H1 (cell line): Measurements from ENCODE around the gene CAMK2B. TPM values are rescaled to one million over a fixed set of nuclear protein-coding genes. Genes with fewer than 3 reads are reported as not detected.

Source experiments
- CTCF ChIA-PET: fragments of 300-600 bp; sonication (Branson Sonifier 250); formaldehyde crosslinking; loops from one replicate; lab custom pipeline; 2021; ENCODE audit not compliant: partially characterized antibody; lab: Charles Lee
- POLR2A ChIA-PET: fragments of 300-600 bp; sonication (Branson Sonifier 250); formaldehyde crosslinking; loops from one replicate; lab custom pipeline; 2021; ENCODE audit warnings: inconsistent platforms; ENCODE audit not compliant: partially characterized antibody; lab: Charles Lee
- DNase-seq, 2 experiments: peaks; one replicate each; pipeline versions ENCODE4 v3.0.0 to v3.0.0-alpha.2; 2010 to 2022; ENCODE audit warnings: low spot score in 2 of 2, low read depth in 1 of 2, mixed read lengths in 1 of 2
- FAIRE-seq: peaks from 2 replicates; lab custom pipeline; 2011; peaks lifted over from hg19 to GRCh38; lab: Jason Lieb, UNC
- H2AFZ ChIP-seq: 2 replicates; pipeline ENCODE4 v1.8.1; 2012; ENCODE audit warnings: low read length, inconsistent platforms
- H2AK5ac ChIP-seq: 2 replicates; pipeline ENCODE4 v1.6.1; 2013; ENCODE audit warnings: low read depth, low read length
- H2BK120ac ChIP-seq: replicated peaks from 2 replicates; pipeline ENCODE3; 2013; ENCODE audit warnings: low read depth, low read length, inconsistent platforms
- H2BK12ac ChIP-seq: 2 replicates; pipeline ENCODE4 v1.6.1; 2013; ENCODE audit warnings: low read depth, low read length
- H2BK15ac ChIP-seq: 2 replicates; pipeline ENCODE4 v1.6.1; 2013; ENCODE audit warnings: low read length
- H2BK20ac ChIP-seq: 2 replicates; pipeline ENCODE4 v1.6.1; 2013; ENCODE audit warnings: low read length
- H2BK5ac ChIP-seq: 2 replicates; pipeline ENCODE4 v1.6.1; 2013; ENCODE audit warnings: low read depth, low read length
- H3K14ac ChIP-seq: 2 replicates; pipeline ENCODE4 v1.6.1; 2013; ENCODE audit warnings: inconsistent platforms; ENCODE audit not compliant: insufficient read length
- H3K18ac ChIP-seq: 2 replicates; pipeline ENCODE4 v1.6.1; 2013; ENCODE audit warnings: low read length; ENCODE audit errors: extremely low read depth
- H3K23ac ChIP-seq: 2 replicates; pipeline ENCODE4 v1.6.1; 2013; ENCODE audit warnings: inconsistent platforms; ENCODE audit not compliant: insufficient read length
- H3K23me2 ChIP-seq: 2 replicates; pipeline ENCODE4 v1.6.1; 2013; ENCODE audit warnings: low read depth, low read length
- H3K27ac ChIP-seq: 2 replicates; pipeline ENCODE4 v1.6.1; 2011; ENCODE audit warnings: low read depth, low read length, inconsistent platforms
- H3K27me3 ChIP-seq, 4 experiments: replicated peaks in 1 of 4; 1 replicate in 1 of 4; 2 replicates in 3 of 4; pipeline versions ENCODE4 v1.6.1 to v1.8.1; 2011 to 2013; ENCODE audit warnings: low read length in 3 of 4, mild to moderate bottlenecking in 3 of 4, inconsistent platforms in 2 of 4, mixed read lengths in 2 of 4, moderate library complexity in 1 of 4; ENCODE audit not compliant: control insufficient read depth in 3 of 4, insufficient read depth in 3 of 4; ENCODE audit errors: extremely low read depth in 1 of 4
- H3K36me3 ChIP-seq, 4 experiments: 2 replicates each; pipeline versions ENCODE4 v1.6.1 to v1.8.1; 2011 to 2013; ENCODE audit warnings: mild to moderate bottlenecking in 4 of 4, low read length in 3 of 4, moderate library complexity in 2 of 4, control low read depth in 1 of 4, inconsistent platforms in 1 of 4; ENCODE audit not compliant: insufficient read depth in 4 of 4, control insufficient read depth in 2 of 4
- H3K4ac ChIP-seq: replicated peaks from 2 replicates; pipeline ENCODE3; 2013; ENCODE audit warnings: low read length, low read depth, mixed read lengths, inconsistent platforms; ENCODE audit not compliant: insufficient read length
- H3K4me1 ChIP-seq, 4 experiments: replicated peaks in 1 of 4; 1 replicate in 1 of 4; 2 replicates in 3 of 4; pipeline versions ENCODE4 v1.6.1 to v1.8.1; 2011 to 2013; ENCODE audit warnings: low read length in 3 of 4, inconsistent platforms in 2 of 4, mixed read lengths in 1 of 4; ENCODE audit not compliant: insufficient read depth in 4 of 4, control insufficient read depth in 3 of 4
- H3K4me2 ChIP-seq, 2 experiments: 2 replicates each; pipeline versions ENCODE4 v1.6.1 to v1.8.1; 2011 to 2013; ENCODE audit warnings: low read depth in 2 of 2, low read length in 2 of 2, control low read depth in 1 of 2, inconsistent platforms in 1 of 2, mild to moderate bottlenecking in 1 of 2; ENCODE audit not compliant: insufficient read depth in 1 of 2
- H3K4me3 ChIP-seq, 4 experiments: fragments of 200-600, 300-600 bp in 1 of 4; sonication (generic), shearing (Covaris generic), sonication (Bioruptor Twin) in 1 of 4; 2 replicates each; pipeline versions ENCODE4 v1.5.1 to v1.8.1; 2011 to 2016; ENCODE audit warnings: low read length in 4 of 4, low read depth in 3 of 4, control low read depth in 2 of 4, inconsistent platforms in 2 of 4, mild to moderate bottlenecking in 2 of 4, mixed read lengths in 1 of 4, moderate library complexity in 1 of 4; ENCODE audit not compliant: insufficient read depth in 2 of 4; ENCODE audit errors: extremely low read depth in 1 of 4
- H3K56ac ChIP-seq: replicated peaks from 2 replicates; pipeline ENCODE3; 2013; ENCODE audit warnings: low read depth, mild to moderate bottlenecking, mixed read lengths, low read length, inconsistent platforms; ENCODE audit not compliant: insufficient read length
- H3K79me1 ChIP-seq: 2 replicates; pipeline ENCODE4 v1.6.1; 2013; ENCODE audit warnings: low read depth, low read length, control low read depth
- H3K79me2 ChIP-seq, 2 experiments: 2 replicates each; pipeline versions ENCODE4 v1.6.1 to v1.8.1; 2012 to 2013; ENCODE audit warnings: low read length in 2 of 2, mild to moderate bottlenecking in 2 of 2, inconsistent platforms in 1 of 2; ENCODE audit not compliant: insufficient read depth in 2 of 2, control insufficient read depth in 1 of 2
- H3K9ac ChIP-seq, 4 experiments: replicated peaks in 1 of 4; 1 replicate in 1 of 4; 2 replicates in 3 of 4; pipeline versions ENCODE4 v1.6.1 to v1.8.1; 2011 to 2013; ENCODE audit warnings: low read depth in 3 of 4, low read length in 3 of 4, control low read depth in 2 of 4, mild to moderate bottlenecking in 2 of 4, moderate library complexity in 2 of 4, inconsistent platforms in 1 of 4; ENCODE audit errors: extremely low read depth in 1 of 4
- H3K9me3 ChIP-seq, 2 experiments: 2 replicates each; pipeline versions ENCODE4 v1.6.1 to v1.8.1; 2012 to 2013; ENCODE audit warnings: mild to moderate bottlenecking in 2 of 2, moderate library complexity in 2 of 2, control low read depth in 1 of 2, inconsistent platforms in 1 of 2, low read depth in 1 of 2, low read length in 1 of 2, mixed read lengths in 1 of 2; ENCODE audit not compliant: insufficient read depth in 2 of 2
- H4K20me1 ChIP-seq, 2 experiments: replicated peaks in 1 of 2; 2 replicates each; pipeline versions ENCODE3 to v1.8.1; 2011 to 2013; ENCODE audit warnings: inconsistent platforms in 2 of 2, low read length in 2 of 2, mild to moderate bottlenecking in 1 of 2; ENCODE audit not compliant: insufficient read depth in 2 of 2, control insufficient read depth in 1 of 2
- H4K5ac ChIP-seq: 2 replicates; pipeline ENCODE4 v1.6.1; 2013; ENCODE audit warnings: low read length, low read depth, mixed read lengths, inconsistent platforms; ENCODE audit not compliant: insufficient read length
- H4K8ac ChIP-seq: 2 replicates; pipeline ENCODE4 v1.8.0; 2013; ENCODE audit warnings: mild to moderate bottlenecking, moderate library complexity, low read length, inconsistent platforms; ENCODE audit not compliant: insufficient read depth; ENCODE audit errors: extremely low read depth
- H4K91ac ChIP-seq: replicated peaks from 2 replicates; pipeline ENCODE3; 2013; ENCODE audit warnings: low read length, mixed read lengths, inconsistent platforms; ENCODE audit not compliant: insufficient read length
- ASH2L ChIP-seq: fragments of 200-600, 300-600 bp; sonication (generic); IDR thresholded peaks from one replicate; pipeline ENCODE4 v1.7.1; 2017; ENCODE audit warnings: low read length
- CREB1 ChIP-seq: IDR thresholded peaks from 2 replicates; pipeline ENCODE4 v1.6.1; 2012; ENCODE audit warnings: inconsistent platforms
- GTF2F1 ChIP-seq: IDR thresholded peaks from 2 replicates; pipeline ENCODE4 v1.6.1; 2012; ENCODE audit warnings: low read depth, low read length, improper control_type of control experiment, borderline replicate concordance
- NRF1 ChIP-seq: IDR thresholded peaks from 2 replicates; pipeline ENCODE4 v1.6.1; 2011; ENCODE audit warnings: mild to moderate bottlenecking, low read depth, low read length, improper control_type of control experiment
- RFX5 ChIP-seq: IDR thresholded peaks from 2 replicates; pipeline ENCODE4 v1.6.1; 2011; ENCODE audit warnings: low read depth, low read length, improper control_type of control experiment, borderline replicate concordance
- RXRA ChIP-seq: IDR thresholded peaks from 2 replicates; pipeline ENCODE4 v1.6.1; 2011; ENCODE audit warnings: low read depth, mild to moderate bottlenecking, low read length, moderate library complexity; ENCODE audit not compliant: insufficient read depth
- SP1 ChIP-seq: IDR thresholded peaks from 2 replicates; pipeline ENCODE4 v1.6.1; 2011; ENCODE audit warnings: low read depth, low read length
- SP4 ChIP-seq: IDR thresholded peaks from 2 replicates; pipeline ENCODE4 v1.6.1; 2012; ENCODE audit warnings: low read length, inconsistent platforms
- TBP ChIP-seq: IDR thresholded peaks from 2 replicates; pipeline ENCODE4 v1.6.1; 2011; ENCODE audit warnings: low read depth, low read length, improper control_type of control experiment
- WGBS, 2 experiments: shearing (Covaris generic) in 1 of 2; methylation state at CpG; one replicate each; pipeline versions ENCODE4 v1.1.6 to v1.1.7; 2013 to 2015; ENCODE audit warnings: low lambda C conversion rate in 2 of 2, mixed read lengths in 2 of 2, inconsistent platforms in 1 of 2, low coverage in 1 of 2, missing lambda C conversion rate in 1 of 2; ENCODE audit not compliant: insufficient replicate concordance in 2 of 2, insufficient coverage in 1 of 2, insufficient read length in 1 of 2; ENCODE audit errors: extremely low coverage in 1 of 2, missing lambda C conversion rate in 1 of 2; 5-methylcytosine and 5-hydroxymethylcytosine counted together
- polyA plus RNA-seq, 7 experiments: library from polyadenylated mRNA; depleted of rRNA in 3 of 7; stranded (reverse) in 5 of 7; unstranded in 2 of 7; fragments of >200 nt in 5 of 7; fragments of 200-250 nt in 2 of 7; gene quantifications; 1 replicate in 5 of 7; 2 replicates in 1 of 7; 4 replicates in 1 of 7; pipeline versions ENCODE4 v1.2.1 to v1.2.3, GENCODE V29; 2011 to 2013; ENCODE audit warnings: missing spikeins in 2 of 7, mixed read lengths in 2 of 7
- total RNA-seq: library from RNA; stranded (reverse); fragmentation: NEBNext Ultra II Directional; extraction: Animal tissue kit (Norgen Biotek cat#: 25700); gene quantifications from 2 replicates; pipeline ENCODE4 v1.2.1, GENCODE V29; 2021
- TF ChIP-seq, protein P1 (sequence below): IDR thresholded peaks from 2 replicates; pipeline ENCODE4 v1.6.1; 2012; ENCODE audit warnings: inconsistent platforms

The CAMK2B gene
- total and polyA plus RNA-seq, 2 of the 8 experiments (the other 6 are each of a cell fraction or from before 2014, with no cell fraction given) = 0.05 to 0.15 TPM

GRCh38 chr7:44291066-44291732 lies 34.2 kb downstream of the CAMK2B start:
- no peak for FAIRE-seq
- Histone ChIP-seq H3K23ac (no peak overlapping the region), H2BK15ac (no peak overlapping the region), H3K23me2 (no peaks in the 10 kb centered on the region), H4K20me1 (peaks cover 0 to 4% of the 10 kb centered on the region in 2 experiments), H3K79me2 (no peaks in the 10 kb centered on the region), H4K8ac (no peak overlapping the region), H3K18ac (no peak overlapping the region), H3K79me1 (no peaks in the 10 kb centered on the region)
- WGBS, 2 experiments = 88% methylated on average over 18 of the region's 18 CpGs; no CpG with 5 or more reads in 1 of the 2 experiments
- TF ChIP-seq SP1 (no peak), SP4 (no peak), GTF2F1 (no peak), NRF1 (no peak), RFX5 (no peak), CREB1 (no peak), TBP (no peak), RXRA (no peak), ASH2L (no peak)
- TF ChIP-seq, protein P1, sequence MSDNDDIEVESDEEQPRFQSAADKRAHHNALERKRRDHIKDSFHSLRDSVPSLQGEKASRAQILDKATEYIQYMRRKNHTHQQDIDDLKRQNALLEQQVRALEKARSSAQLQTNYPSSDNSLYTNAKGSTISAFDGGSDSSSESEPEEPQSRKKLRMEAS = no peak
- TF ChIP-seq, all 59 proteins: peak for 0
- Histone ChIP-seq H3K36me3 (no peaks in the 10 kb centered on the region), H3K4ac (no peak overlapping the region), H3K4me3 (no peak overlapping the region), H2BK120ac (no peak overlapping the region), H2BK20ac (no peak overlapping the region), H2AFZ (no peak overlapping the region), H3K9ac (no peak overlapping the region), H4K91ac (no peak overlapping the region), H3K14ac (no peak overlapping the region), H2BK5ac (no peak overlapping the region), H3K4me1 (peaks cover 0 to 6% (median 0%) of the 10 kb centered on the region in 4 experiments; a peak in 2 of 7 replicates), H4K5ac (no peak overlapping the region), H2BK12ac (no peak overlapping the region), H3K4me2 (no peak overlapping the region), H3K9me3 (no peaks in the 10 kb centered on the region), H3K27ac (no peak overlapping the region), H3K56ac (no peak overlapping the region), H3K27me3 (no peaks in the 10 kb centered on the region; a peak in 1 of 7 replicates), H2AK5ac (no peak overlapping the region)
- DNase-seq = peak in 1 of 2 experiments; percentile 29
- POLR2A ChIA-PET = no interaction called here
- CTCF ChIA-PET = interaction anchor here (1.0 to 2.2 kb wide), 4 partner anchors 42 to 186 kb away, joined by 3 to 6 read pairs (median 4); no protein-coding TSS in a partner anchor
